HPDE6-E6E7 (cell line): ENCODE results near the gene C1QTNF8.

Source experiments
- DNase-seq: peaks from one replicate; pipeline ENCODE4 v3.0.0; 2011; ENCODE audit warnings: missing footprints; ENCODE audit errors: extremely low spot score

C1QTNF8 gene

DNA sequence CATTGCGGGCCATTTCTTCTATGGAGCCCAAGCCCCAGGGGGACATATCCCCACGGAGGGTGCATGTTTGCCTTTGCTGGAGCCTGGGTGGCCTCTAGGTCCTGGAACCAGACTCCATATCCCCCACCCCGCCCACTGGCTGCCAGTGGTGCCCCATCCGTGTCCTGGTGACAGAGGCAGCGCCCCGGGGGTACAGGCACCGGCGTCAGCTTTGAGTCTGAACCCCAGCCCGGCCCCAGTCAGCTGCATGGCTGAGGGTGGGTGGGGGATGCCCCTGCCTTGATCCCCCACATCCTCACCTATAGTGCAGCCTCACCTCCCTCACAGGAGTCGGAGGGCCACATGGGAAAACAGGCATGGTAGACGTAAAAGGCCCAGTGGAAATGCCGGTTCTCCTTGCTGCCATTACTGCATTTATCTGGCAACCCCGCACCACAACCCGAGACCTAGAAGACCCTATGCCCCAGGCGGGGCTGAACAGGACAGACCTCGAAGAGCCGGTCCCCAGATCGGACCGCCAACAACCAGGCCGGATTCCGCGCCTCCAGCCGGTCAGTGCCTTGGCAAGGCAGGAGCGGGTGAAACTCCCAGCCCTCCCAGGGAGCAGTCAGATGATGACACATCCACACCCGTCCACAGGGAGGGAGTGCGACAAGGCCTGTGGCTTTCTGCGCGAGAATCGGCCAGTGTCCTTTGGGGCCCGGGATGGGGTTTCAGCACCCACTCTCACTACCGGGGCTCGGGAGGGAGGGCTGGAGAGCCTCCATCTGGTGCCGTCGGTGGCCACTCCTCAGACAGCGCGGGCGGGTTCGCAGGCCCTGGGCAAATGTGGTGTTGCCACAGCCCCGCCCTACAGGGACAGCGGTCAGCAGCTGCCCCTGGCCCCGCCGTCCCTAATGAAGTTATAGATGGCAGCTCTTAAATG is 35.4 kb downstream of the C1QTNF8 start:
- DNase-seq: no peak

- DNase-seq: no peak
Observed at GRCh38 chr16:1059310-1059709, 36.7 kb downstream of the C1QTNF8 start.

- no peak for DNase-seq
Observed at GRCh38 chr16:1058216-1058615, 37.8 kb downstream of the C1QTNF8 start.

DNA sequence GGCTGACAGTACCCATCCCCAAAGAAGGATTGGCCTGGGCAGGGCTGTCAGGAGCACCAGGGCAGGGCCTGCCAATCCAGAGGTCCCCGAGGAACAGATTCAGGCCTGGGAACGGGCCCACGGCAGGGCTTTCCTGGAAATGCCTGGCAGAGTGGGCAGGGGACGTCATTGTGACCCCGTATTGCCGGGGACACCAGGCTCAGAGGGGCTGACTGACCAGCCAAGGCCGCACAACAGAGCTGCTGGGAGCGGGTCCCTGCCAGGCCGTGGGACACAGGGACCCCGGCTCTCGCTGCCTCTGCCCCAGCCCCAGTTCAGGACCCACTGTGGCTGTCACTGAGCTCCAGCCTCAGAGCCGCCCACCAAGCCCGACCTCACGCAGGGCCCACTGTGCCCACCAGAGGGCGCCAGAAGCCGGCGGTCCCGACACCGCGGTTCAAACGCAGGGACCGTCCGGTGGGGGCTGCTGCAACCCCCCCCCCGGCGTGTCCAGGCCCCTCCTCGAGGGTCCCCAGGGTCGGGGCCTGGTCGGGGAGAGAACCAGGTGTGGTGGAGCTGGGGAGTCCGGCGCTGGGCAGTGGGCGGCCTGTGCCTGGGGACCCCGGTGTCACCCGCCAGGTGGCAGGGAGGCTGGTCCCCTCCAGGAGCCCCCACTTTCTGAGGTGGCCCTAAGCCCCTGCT is 38.7 kb downstream of the C1QTNF8 start:
- DNase-seq: no peak

- DNase-seq: no peak
Observed at GRCh38 chr16:1056196-1056595, 39.8 kb downstream of the C1QTNF8 start.

DNA sequence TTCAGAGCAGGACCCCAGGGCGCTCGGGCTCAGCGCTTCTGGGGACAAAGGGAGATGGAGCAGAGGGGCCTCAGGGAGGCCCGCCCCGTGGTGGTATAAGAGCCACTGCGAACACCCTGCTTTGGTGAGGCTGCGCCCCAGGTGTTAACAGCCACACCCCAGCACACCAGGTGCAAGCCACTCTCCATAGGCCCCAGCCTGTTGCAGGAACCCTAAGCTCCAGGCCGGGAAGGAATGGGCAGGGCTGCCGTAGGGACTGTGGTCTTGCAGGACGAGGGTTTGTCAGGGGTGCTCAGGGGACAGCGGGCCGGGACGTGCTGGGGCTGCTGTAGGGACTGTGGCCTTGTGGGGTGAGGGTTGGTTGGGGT is 40.5 kb downstream of the C1QTNF8 start:
- no peak for DNase-seq

DNA sequence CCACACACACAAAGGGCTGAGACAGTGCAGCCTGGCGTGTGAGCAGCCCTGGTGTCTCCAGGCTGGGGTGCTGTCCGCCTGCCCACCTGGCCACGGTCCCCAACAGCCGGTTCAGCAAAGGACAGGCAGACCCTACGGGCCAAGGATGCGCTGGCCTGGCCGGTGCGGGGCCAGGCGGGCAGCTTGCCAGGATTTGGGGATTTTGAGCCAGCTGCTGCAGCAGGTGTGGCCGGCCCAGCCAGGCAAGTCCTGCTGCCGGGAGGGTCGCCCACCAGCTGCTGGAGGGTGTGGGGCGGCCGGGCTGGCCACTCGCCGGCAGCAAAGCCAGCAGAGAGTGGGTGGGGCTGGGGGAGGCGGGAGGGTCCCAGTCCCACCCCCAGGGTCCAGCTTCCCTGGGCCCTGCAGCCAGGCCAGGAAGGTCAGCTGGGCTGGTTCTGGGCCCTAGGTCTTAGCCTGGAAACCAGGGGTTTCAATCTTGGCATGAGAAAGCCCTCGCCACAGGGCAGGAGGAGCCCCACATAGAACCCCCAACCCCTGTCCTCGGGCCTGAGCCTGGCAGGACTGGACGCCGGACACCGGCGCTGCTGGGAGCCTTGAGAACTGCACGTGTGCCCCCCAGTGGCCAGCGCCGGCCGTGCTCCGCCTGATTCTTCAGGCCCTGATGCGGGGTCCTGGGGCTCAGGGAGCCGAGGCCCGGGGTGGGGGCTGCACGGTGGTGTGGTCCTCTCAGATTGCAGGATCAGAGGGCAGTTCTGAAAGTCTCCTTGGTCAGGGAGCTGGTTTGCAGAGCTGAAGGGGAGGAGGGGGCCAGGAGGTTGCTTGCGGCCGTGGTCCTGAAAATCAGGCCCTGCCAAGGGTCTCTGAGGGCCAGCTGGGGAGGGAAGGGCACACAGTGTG is 41.1 kb downstream of the C1QTNF8 start:
- no peak for DNase-seq

DNA sequence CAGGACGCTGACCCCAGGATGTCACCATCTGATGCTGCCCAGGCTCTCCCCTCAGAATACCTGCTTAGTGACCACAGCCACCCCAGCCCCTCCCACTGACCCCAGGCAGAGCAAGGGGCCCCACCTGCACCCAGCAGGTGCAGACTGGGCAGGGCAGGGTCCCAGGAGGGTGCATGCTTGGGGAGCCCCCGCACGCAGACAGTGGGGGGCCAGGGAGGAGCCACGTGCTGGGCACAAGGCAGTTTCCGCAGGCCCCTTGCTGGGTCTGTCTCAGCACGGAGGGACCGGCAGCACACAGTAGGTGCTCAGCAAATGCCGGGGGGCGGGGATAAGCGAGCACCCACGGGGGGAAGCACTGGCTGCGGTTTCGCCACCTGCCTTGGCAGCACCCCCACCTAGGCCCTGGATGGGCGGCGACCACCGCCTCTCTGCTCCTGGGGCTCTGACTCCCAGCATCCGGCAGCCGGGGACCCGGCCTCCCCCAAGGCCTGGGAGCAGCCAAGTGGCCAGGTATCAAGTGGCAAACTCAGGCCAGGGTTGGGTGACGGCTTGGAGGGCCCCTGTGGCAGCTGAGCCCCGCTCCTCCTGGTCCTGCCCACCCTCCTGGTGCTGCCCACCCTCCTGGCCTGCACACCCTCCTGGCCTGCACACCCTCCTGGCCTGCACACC is 42.2 kb downstream of the C1QTNF8 start:
- DNase-seq: no peak

DNA sequence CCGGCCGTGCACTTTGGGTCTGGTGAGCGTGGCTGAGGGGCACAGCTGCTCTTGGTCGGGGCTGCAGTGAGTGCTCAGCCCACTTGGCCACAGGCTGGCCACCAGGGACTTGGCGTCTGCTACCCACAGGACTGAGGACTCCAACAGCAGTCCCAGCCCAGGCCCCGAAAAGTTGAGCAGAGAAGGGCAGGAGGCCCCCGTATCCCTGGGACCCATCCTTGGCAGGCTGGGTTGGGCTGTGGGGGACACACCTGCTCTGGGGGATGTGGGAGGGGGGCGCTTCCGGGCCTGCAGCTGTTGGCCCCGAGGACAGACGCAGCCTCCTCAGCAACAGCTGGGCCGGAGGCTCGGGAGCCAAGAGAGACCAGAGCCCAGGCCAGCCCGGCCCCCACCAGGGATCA is 42.9 kb downstream of the C1QTNF8 start:
- DNase-seq: no peak

DNA sequence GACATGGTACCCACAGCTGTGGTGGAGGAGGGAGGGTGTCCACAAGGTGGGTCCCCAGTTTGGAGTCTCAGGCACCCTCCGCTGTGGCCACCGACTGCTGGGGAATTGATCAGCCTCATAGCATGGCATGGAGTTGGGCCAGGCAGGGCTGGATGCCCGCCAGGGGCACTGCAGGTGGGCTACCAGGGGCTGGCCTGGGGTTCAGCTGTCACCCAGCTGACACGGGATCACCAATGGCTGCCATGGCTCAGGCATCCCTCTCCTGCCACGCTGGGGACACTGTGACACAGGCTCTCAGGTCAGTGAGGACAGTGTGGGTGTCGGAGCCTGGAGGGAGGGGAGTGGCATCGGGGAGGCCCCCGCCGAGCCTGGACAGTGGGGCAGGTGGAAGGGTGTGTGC is 43.3 kb downstream of the C1QTNF8 start:
- DNase-seq: no peak

DNA sequence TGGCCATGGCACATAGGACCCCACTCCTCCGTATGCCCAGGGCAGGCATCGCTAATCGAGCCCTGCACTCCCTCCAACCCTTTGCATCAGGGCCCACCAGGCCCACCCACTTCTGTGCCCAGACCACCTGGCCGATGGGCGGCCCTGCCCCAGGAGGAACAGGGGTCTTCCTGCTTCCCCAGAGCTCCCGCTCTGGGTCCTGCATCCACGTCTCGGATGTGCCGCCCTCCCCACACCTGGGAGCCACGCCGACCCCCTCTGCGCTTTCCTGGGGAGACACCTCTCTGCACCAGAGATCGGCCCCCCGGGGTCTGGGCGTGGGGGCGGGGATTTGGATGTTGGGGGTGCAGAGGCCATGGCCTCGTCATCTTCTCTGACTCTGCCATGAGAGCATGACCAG is 44.6 kb downstream of the C1QTNF8 start:
- no peak for DNase-seq

GRCh38 chr16:1050921-1051320 is 45.1 kb downstream of the C1QTNF8 start:
- DNase-seq: no peak

- DNase-seq: no peak
Observed at GRCh38 chr16:1050516-1050915, 45.5 kb downstream of the C1QTNF8 start.

DNA sequence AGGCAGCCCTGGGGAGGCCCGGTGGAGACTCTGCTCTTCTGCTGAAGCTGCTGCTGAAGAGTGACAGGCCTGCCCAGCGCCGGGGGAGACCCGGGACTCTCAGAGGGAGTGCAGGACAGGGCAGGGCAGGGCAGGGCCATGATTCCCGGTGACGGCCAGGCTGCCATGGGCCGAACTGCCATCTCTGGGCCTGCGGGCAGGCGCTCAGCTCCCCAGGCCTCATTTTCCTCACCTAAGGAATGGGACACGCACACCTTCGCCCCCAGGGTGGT is 46.1 kb downstream of the C1QTNF8 start:
- no peak for DNase-seq

GRCh38 chr16:1049113-1049975 is 46.7 kb downstream of the C1QTNF8 start:
- DNase-seq: no peak

GRCh38 chr16:1048442-1049112 is 47.5 kb downstream of the C1QTNF8 start:
- no peak for DNase-seq

- no peak for DNase-seq
Observed at GRCh38 chr16:1047801-1048200, 48.2 kb downstream of the C1QTNF8 start.

GRCh38 chr16:1047123-1047522 is 48.9 kb downstream of the C1QTNF8 start:
- DNase-seq: no peak

DNA sequence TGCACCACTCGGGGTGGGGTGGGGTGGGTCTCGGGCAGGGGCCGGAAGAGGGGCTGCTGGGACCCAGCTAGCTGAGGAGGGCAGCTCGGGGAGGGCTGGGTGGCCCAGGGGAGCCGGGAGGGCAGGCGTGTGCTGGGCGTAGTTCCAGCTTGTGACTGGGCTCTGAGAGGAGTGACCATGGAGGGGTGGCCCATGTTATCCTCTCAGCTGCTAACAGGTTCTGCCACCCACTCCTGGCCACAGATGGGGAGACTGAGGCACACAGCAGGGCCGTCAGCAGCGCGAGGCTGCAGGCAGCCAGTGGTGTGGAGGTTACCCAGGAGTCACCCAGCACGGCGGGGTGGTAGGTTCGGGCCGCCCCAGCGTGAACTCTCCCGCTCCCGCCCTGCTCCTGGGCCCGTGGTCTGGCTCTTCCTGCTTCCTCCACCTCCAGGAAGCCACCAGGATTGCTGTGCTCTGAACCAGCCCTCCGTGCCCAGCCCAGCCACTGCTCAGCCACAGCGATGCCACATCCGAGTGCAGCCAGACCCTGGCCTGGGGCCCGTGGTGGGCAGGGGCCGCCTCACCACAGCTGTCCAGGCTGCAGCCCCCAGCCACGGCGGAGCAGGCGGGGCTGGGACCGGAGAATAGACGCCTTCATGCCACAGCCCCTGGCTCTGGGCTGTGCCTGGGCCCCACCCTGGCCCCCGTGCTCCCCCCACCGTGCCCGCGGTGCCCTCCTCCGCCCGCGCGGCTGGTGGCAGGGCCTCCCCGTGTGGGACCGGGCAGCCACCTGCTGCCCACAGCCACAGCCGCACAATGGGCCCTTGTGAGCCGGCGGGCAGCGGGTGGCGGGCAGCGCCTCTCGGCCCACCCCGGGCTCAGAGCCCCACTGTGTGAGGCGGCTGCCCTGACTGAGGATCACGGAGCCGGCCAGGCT is 49.8 kb downstream of the C1QTNF8 start:
- DNase-seq: no peak
